GM12878 (cell line): Measurements from ENCODE around the gene BICRA. TPM values are rescaled to one million over a fixed set of nuclear protein-coding genes. Genes with fewer than 3 reads are reported as not detected.

Source experiments
- ATAC-seq: fragments of 200-7000 bp; cut with Tn5 transposase; 3 replicates; pipeline ENCODE4 v1.9.1; 2020; ENCODE audit warnings: mild to moderate bottlenecking, moderate library complexity
- BruUV-seq: library from RNA; stranded (reverse); fragments of 400-500 nt; replicated peaks from 2 replicates; lab custom pipeline; 2021; lab: Mats Ljungman, UMichigan
- CTCF ChIA-PET: fragments of 300-600 bp; sonication (Branson Sonifier 250); formaldehyde crosslinking; extraction: SDS; loops from one replicate; lab custom pipeline; 2021; ENCODE audit warnings: inconsistent platforms; lab: Yijun Ruan, JAX
- POLR2A ChIA-PET: fragments of 350-600 bp; formaldehyde crosslinking; extraction: SDS; loops from one replicate; lab custom pipeline; 2021; ENCODE audit warnings: inconsistent platforms; lab: Charles Lee
- RAD21 ChIA-PET: fragments of 300-600 bp; sonication (Branson Sonifier 250); formaldehyde crosslinking; loops from one replicate; lab custom pipeline; 2023; ENCODE audit warnings: antibody characterized with exemption; ENCODE audit not compliant: unreplicated experiment; lab: Charles Lee
- SMC1A ChIA-PET: fragments of 300-600 bp; sonication (Branson Sonifier 250); formaldehyde crosslinking; loops from one replicate; lab custom pipeline; 2023; ENCODE audit not compliant: unreplicated experiment, uncharacterized antibody; lab: Charles Lee
- DNase-seq: peaks from one replicate; pipeline ENCODE4 v3.0.0-alpha.2; 2011; ENCODE audit warnings: low read depth, low spot score
- FAIRE-seq: peaks from 3 replicates; lab custom pipeline; 2011; peaks lifted over from hg19 to GRCh38; lab: Jason Lieb, UNC
- H2AFZ ChIP-seq: 2 replicates; pipeline ENCODE4 v1.6.0; 2011; ENCODE audit warnings: low read depth, low read length, control low read depth; ENCODE audit not compliant: control insufficient read depth
- H3K27ac ChIP-seq: 2 replicates; pipeline ENCODE4 v1.5.1; 2011; ENCODE audit warnings: control low read depth; ENCODE audit not compliant: control insufficient read depth, insufficient read depth
- H3K27me3 ChIP-seq, 2 experiments: replicated peaks in 1 of 2; 2 replicates each; pipeline versions ENCODE4 v1.6.0 to v1.6.1; 2011; ENCODE audit warnings: low read length in 1 of 2; ENCODE audit not compliant: control insufficient read depth in 2 of 2, insufficient read depth in 2 of 2
- H3K36me3 ChIP-seq, 2 experiments: 2 replicates each; pipeline ENCODE4 v1.5.1; 2011; ENCODE audit warnings: low read length in 1 of 2; ENCODE audit not compliant: control insufficient read depth in 2 of 2, insufficient read depth in 2 of 2
- H3K4me1 ChIP-seq: 2 replicates; pipeline ENCODE4 v1.6.1; 2011; ENCODE audit warnings: mild to moderate bottlenecking, low read length, moderate library complexity, mixed read lengths; ENCODE audit not compliant: control insufficient read depth, insufficient read depth
- H3K4me2 ChIP-seq: 2 replicates; pipeline ENCODE4 v1.6.0; 2011; ENCODE audit warnings: control low read depth; ENCODE audit not compliant: control insufficient read depth, insufficient read depth
- H3K4me3 ChIP-seq: fragments of 200-600 bp; sonication (generic); 2 replicates; pipeline ENCODE4 v1.5.1; 2016
- H3K79me2 ChIP-seq: 2 replicates; pipeline ENCODE4 v1.6.0; 2011; ENCODE audit warnings: low read length; ENCODE audit not compliant: control insufficient read depth, insufficient read depth
- H3K9ac ChIP-seq: 2 replicates; pipeline ENCODE4 v1.8.0; 2011; ENCODE audit warnings: low read length, control low read depth, mixed read lengths; ENCODE audit not compliant: control insufficient read depth, insufficient read depth
- H3K9me3 ChIP-seq: replicated peaks from 3 replicates; pipeline ENCODE4 v1.5.1; 2011; ENCODE audit warnings: mild to moderate bottlenecking, low read length; ENCODE audit not compliant: control insufficient read depth, insufficient read depth
- H4K20me1 ChIP-seq: 2 replicates; pipeline ENCODE4 v1.6.0; 2011; ENCODE audit not compliant: control insufficient read depth, insufficient read depth
- BCL11A ChIP-seq: IDR thresholded peaks from 2 replicates; pipeline ENCODE4 v1.6.1; 2011; ENCODE audit warnings: low read depth, low read length
- ESRRA ChIP-seq: IDR thresholded peaks from 2 replicates; pipeline ENCODE4 v1.6.1; 2012; ENCODE audit warnings: mild to moderate bottlenecking, low read length, improper control_type of control experiment
- HDAC6 ChIP-seq: fragments of 200-600 bp; sonication (generic); IDR thresholded peaks from one replicate; pipeline ENCODE4 v1.8.0; 2017; ENCODE audit warnings: antibody characterized with exemption; ENCODE audit not compliant: unreplicated experiment
- NR2C2 ChIP-seq: IDR thresholded peaks from 2 replicates; pipeline ENCODE4 v1.6.1; 2011; ENCODE audit warnings: borderline replicate concordance, low read depth; ENCODE audit not compliant: control insufficient read depth, insufficient read length
- PRDM15 ChIP-seq: fragments of 450-650 bp; formaldehyde crosslinking; IDR thresholded peaks from 2 replicates; pipeline ENCODE4 v1.4.0; 2020; ENCODE audit warnings: mild to moderate bottlenecking, moderate library complexity
- RUNX3 ChIP-seq: IDR thresholded peaks from 2 replicates; pipeline ENCODE4 v1.6.1; 2012; ENCODE audit warnings: low read length, inconsistent platforms
- SIN3A ChIP-seq: IDR thresholded peaks from 2 replicates; pipeline ENCODE4 v1.6.1; 2012; ENCODE audit warnings: low read depth, low read length, improper control_type of control experiment
- SP1 ChIP-seq: IDR thresholded peaks from one replicate; pipeline ENCODE4 v1.6.1; 2011; ENCODE audit warnings: low read depth, low read length
- SUZ12 ChIP-seq: fragments of 200-600 bp; sonication (generic); IDR thresholded peaks from one replicate; pipeline ENCODE4 v1.6.1; 2018; ENCODE audit warnings: antibody characterized with exemption, mild to moderate bottlenecking; ENCODE audit not compliant: unreplicated experiment
- WRNIP1 ChIP-seq: IDR thresholded peaks from 2 replicates; pipeline ENCODE4 v1.6.1; 2011; ENCODE audit warnings: low read depth, low read length, improper control_type of control experiment, borderline replicate concordance
- ZBED1 ChIP-seq: IDR thresholded peaks from 2 replicates; pipeline ENCODE4 v1.6.1; 2016; ENCODE audit warnings: borderline replicate concordance
- WGBS: methylation state at CpG from one replicate; pipeline ENCODE4 v1.1.6; 2016; ENCODE audit warnings: low lambda C conversion rate; ENCODE audit not compliant: insufficient replicate concordance, insufficient coverage; ENCODE audit errors: missing lambda C conversion rate; 5-methylcytosine and 5-hydroxymethylcytosine counted together
- in situ Hi-C: fragments of 300-500 bp; cut with MboI; formaldehyde crosslinking; loops from 9 replicates; pipeline ENCODE4 v1.14.3; 2018; ENCODE audit warnings: mixed read lengths
- intact Hi-C: fragments of 100-400 bp; cut with micrococcal nuclease; formaldehyde crosslinking; loops from one replicate; pipeline ENCODE4 v1.14.2; 2022; ENCODE audit not compliant: unreplicated experiment
- polyA plus RNA-seq, 11 experiments: library from polyadenylated mRNA; depleted of rRNA in 4 of 11; unstranded in 6 of 11; stranded (reverse) in 5 of 11; fragments of >200 nt; fragmentation: Nextera tagmentation in 4 of 11; fragmentation: Illumina TruSeq in 1 of 11; extraction: Ambion mirVana in 4 of 11; extraction: Trizol in 1 of 11; gene quantifications; 1 replicate in 1 of 11; 2 replicates in 10 of 11; pipeline versions ENCODE4 v1.2.1 to v1.2.3, GENCODE V29; 2011 to 2016; ENCODE audit warnings: inconsistent platforms in 2 of 11, missing spikeins in 2 of 11, low read depth in 1 of 11
- total RNA-seq, 4 experiments: library from RNA; depleted of rRNA in 3 of 4; stranded (reverse); fragments of >200 nt in 3 of 4; fragmentation: Illumina TruSeq in 1 of 4; extraction: Trizol in 1 of 4; gene quantifications; 2 replicates each; pipeline versions ENCODE4 v1.2.1 to v1.2.3, GENCODE V29; 2013 to 2021

BICRA gene
- total and polyA plus RNA-seq, 10 of the 15 experiments (the other 5 are each of a cell fraction or from before 2014, with no cell fraction given), result 0.11 to 15.3 (median 1.3) TPM

- ChIA-PET RAD21 (no interaction called here), CTCF (no interaction called here), POLR2A (no interaction called here), SMC1A (interaction anchor here (0.9 kb wide), 1 partner anchor 26 kb away, joined by 3 read pairs; no protein-coding TSS in a partner anchor)
- WGBS, result 74% methylated on average over 3 of the region's 3 CpGs
- intact Hi-C loops (no loop called here), in situ Hi-C loops (no loop called here)
- Histone ChIP-seq H3K9me3 (no peaks in the 10 kb centered on the region), H3K27me3 (no peaks in the 10 kb centered on the region), H2AFZ (no peak overlapping the region), H3K4me2 (no peak overlapping the region), H3K27ac (no peak overlapping the region), H3K79me2 (peaks cover 4% of the 10 kb centered on the region), H4K20me1 (0 out of 2 replicates have a peak, but pooled peaks cover 3% of the 10 kb centered on the region), H3K4me1 (no peaks in the 10 kb centered on the region), H3K4me3 (no peak overlapping the region), H3K36me3 (peaks cover 0 to 3% of the 10 kb centered on the region in 2 experiments; a peak in 3 of 4 replicates), H3K9ac (no peak overlapping the region)
- no peak for ATAC-seq
- no peak for DNase-seq
- TF ChIP-seq SP1, result no peak
- TF ChIP-seq HDAC6, result no peak
- no peak for TF ChIP-seq NR2C2
- TF ChIP-seq ZBED1, result no peak
- TF ChIP-seq WRNIP1, result no peak
- TF ChIP-seq SIN3A, result no peak
- TF ChIP-seq PRDM15 (CRISPR knock-in tag), result no peak
- TF ChIP-seq RUNX3, result no peak
- no peak for TF ChIP-seq SUZ12
- TF ChIP-seq ESRRA, result no peak
- TF ChIP-seq BCL11A, result no peak
- no TSS peak for BruUV-seq
- FAIRE-seq, result no peak
Observed at GRCh38 chr19:47652285-47652684, 43.4 kb downstream of the BICRA start.
